ENCODE results near the gene DERA.
"Not testable (repeated sequence)": the region's sequence is repeated elsewhere in the genome, so short reads cannot be mapped to it uniquely, and the experiment has no call there.

Gene DERA

DNA sequence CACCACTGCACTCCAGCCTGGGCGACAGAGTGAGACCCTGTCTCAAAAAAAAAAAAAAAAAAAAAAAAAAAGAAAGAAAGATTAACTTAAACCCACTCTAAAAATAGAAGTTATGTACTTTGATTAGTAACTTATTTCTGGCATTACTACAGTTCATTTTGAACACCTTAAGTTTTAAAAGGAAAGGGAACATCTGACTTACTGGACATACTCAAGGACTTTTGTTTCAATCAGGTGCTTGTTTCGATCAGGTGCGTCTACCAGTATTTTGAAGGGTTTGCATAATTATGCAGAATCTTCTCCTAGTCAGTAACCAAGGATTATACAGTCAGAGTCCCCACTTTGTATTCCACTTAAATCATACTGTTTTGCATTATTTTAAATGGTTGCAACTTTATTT lies 105.6 kb downstream of the DERA start:
- no peak for DNase-seq

- DNase-seq = no peak
These were observed 107.2 kb downstream of the DERA start for GRCh38 chr12:16018306-16018705.

- no peak for DNase-seq
These were observed 108.0 kb downstream of the DERA start for GRCh38 chr12:16019136-16019535.

DNA sequence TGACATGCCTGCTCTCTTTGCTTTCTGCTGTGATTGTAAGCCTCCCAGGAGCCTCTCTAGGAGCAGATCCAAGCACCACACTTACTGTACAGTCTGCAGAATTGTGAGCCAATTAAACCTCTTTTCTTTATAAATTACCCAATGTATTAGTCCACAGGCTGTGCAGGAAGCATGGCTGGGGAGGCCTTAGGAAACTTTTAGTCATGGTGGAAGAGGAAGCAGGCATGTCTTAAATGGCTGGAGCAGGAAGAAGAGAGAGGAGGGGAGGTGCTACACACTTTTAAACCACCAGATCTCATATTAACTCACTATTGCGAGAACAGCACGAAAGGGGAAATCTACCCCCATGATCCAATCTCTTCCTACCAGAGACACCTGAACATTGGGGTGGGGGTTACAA lies 108.9 kb downstream of the DERA start:
- no peak for DNase-seq

DNA sequence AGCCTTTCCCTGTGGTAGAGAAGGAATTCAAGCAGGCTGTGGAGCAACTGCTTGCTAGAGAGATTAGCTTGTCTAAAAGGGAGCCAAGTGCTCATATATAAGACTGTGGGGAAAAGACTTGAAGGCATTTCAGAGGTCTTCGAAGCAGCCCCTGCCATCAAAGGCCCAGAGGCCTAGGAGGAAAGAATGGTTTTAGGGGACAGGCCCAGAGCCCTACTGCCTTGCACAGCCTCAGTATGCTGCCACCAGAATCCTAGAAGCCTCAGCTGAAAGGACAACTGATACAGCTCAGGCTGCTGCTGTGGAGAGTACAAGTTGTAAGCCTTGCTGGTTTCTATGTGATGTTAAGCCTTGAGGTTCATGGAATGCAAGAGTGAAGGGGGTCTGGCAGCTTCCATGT lies 109.9 kb downstream of the DERA start:
- no peak for DNase-seq

DNA sequence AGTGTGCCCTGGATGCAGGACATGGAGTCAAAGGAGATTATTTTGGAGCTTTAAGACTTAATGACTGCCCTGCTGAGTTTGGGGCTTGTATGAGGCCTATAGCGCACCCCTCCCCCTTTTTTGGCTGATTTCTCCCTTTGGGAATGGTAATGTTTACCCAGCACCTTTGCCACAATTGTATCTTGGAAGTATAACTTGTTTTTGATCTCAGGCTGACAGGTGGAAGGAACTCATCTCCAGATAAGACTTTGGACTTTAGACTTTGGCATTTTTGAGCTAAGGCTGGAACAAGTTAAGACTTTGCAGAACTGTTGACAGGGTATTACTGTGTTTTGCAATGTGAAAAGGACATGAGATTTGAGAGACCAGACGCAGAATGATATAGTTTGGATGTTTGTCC lies 110.5 kb downstream of the DERA start:
- no peak for DNase-seq

GRCh38 chr12:16027002-16027401 lies 115.9 kb downstream of the DERA start:
- DNase-seq = no peak

DNA sequence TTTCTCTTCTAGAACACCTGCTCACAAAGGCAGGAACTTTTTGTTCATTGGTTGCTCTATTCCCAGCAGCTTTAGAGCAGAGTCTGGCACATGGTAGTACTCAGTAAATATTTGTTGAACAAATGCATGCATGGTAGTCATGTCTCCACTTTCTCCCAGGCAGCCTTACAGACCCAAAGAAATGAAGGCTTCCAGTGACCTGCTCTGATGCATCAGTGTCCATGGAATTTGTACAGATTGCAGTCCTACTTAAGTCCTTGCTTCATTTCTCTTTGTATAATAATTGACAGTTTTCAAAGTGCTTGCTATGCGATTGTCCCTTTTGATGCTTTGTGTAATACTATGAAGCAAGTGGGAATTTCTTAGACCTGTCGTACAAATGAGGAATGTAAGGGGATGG lies 119.6 kb downstream of the DERA start:
- DNase-seq = peak in 1 of 2 experiments; percentile 41

- DNase-seq = no peak
These were observed 123.1 kb downstream of the DERA start for GRCh38 chr12:16034136-16034817.

DNA sequence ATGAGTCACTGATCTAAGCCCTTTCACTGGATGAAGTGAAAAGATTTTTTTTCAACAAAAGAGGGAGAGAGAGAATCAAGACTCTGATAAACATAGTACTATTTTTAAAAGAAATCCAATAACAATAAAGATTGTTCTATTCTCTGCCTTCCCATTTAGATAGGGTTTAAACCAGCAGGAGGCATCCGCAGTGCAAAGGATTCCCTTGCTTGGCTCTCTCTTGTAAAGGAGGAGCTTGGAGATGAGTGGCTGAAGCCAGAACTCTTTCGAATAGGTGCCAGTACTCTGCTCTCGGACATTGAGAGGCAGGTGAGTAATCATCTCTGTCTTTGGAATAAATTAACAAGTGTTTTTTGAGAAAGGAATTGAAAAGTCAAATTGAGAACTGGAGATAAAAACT lies 124.9 kb downstream of the DERA start:
- no peak for DNase-seq

DNA sequence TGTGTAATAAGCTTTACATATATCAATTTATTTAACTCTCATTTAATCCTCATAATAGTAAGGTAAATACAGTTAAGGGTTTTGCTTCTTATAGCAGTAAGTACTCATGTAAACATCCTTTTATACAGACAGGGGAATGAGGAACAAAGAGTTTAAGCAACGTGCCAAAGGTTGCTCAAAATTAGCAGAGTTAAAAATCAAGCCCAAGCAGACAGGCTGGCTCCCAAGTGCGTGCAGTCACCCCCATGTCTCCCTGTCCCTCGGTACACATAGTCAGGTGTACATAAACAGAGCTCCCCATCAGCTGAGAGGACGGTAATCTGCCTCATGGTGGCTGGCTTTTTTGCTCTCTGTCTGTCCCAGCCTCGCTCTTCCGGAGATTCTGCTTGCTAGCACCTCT lies 126.4 kb downstream of the DERA start:
- peak; percentile 14 to 79 for DNase-seq

GRCh38 chr12:16043480-16043879 lies 132.3 kb downstream of the DERA start:
- DNase-seq = no peak

- DNase-seq = no peak
These were observed 135.1 kb downstream of the DERA start for GRCh38 chr12:16046266-16046665.

- DNase-seq = no peak
These were observed 137.4 kb downstream of the DERA start for GRCh38 chr12:16048511-16048910.

GRCh38 chr12:16056910-16057309 lies 145.8 kb downstream of the DERA start:
- DNase-seq = no peak

GRCh38 chr12:16057351-16057751 lies 146.2 kb downstream of the DERA start:
- not testable (repeated sequence) for DNase-seq

DNA sequence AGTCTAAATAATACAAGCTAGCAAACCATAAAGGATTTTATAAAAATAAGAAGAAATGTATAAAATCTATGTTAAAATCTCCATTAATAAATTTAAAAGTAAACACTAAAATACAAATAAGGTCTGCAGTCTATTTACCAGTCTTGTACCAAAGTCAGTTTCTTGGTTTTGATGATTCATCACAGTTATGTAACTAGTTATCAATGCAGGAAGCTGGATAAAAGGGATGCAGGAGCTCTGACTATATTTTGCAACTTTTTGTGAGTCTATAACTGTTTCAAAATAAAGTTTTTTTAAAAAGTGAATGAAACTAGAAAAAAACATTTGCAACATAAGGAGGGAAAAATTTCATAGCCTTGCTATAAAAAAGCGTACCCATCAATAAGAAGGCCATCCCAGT lies 151.5 kb downstream of the DERA start:
- DNase-seq = no peak

- DNase-seq = no peak
These were observed 152.6 kb downstream of the DERA start for GRCh38 chr12:16063726-16064125.

DNA sequence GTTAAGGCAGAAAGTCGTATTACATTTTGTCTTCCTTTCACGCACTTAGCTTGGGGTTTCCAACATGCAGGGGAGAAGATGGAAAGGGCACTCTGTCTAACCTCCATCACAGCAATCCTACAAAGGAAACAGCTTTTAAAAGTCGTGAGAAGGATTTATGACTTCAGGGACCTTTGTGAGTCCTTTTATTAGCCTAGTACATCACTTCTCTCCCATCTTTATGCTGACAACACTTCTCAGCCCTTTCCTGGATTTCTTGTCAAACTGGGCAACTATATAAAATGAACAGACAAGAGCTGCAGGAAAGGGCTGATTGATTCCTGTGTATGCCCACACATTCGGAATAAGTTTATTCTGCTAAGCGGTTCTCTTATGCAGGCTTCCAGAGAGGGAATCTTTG lies 159.0 kb downstream of the DERA start:
- no peak for DNase-seq

DNA sequence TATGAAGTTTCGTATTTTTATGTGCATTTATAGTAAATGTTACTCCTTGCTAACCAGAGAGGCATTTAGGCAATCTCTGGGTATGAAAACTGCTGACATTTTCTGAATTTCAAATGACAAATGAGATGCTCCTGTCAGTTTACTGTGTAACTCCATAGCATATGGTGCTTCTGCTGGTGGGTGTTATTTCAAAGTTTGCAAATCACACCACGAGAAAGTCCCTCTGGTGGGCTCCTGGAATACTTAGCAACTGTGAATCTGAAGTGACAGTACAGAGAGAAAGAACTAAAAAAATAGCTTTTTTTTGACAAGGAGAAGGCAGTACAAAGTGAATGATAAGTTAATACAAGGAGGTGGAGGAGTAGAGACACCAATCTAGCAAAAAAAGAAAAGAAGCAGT lies 161.5 kb downstream of the DERA start:
- DNase-seq = no peak

- DNase-seq = no peak
These were observed 163.8 kb downstream of the DERA start for GRCh38 chr12:16074894-16075293.

DNA sequence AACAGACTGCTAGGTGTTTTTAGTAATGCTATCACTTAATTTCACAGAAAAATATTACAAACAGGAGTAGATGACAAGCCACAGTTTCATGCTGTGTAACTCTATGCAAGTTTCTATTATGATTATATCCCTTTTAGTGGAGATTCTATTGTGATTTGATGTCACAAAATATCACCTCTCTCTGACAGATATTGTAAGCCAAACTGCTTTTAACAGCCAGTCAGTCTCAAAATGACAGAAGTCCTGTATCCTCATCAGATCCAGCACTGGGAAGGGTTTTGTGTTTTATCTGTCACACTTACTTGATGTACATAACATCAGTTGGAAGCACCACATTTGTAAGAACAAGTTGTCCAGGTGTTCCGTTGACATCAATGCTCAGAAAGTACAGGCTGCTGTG lies 164.8 kb downstream of the DERA start:
- no peak for DNase-seq

DNA sequence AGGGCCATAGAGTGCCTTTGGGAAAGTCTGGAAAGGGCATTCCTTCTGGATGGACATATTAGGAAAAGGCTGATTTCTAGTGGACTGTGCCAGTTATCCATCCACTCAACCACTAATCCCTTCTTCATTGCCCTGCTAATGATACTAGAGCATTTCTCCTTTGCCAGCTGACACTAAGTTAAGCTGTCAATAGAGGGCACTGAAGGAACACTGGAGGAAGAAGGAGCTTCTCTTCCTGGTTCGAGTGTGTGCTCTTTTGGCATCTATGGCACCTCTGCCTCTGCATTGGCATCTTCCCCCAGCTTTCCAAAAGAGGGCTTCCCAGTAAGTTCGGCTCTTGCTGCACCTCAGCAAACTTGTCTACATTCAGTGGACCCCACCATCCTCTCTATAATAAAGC lies 165.4 kb downstream of the DERA start:
- peak; percentile 54 to 73 for DNase-seq

- DNase-seq = no peak
These were observed 165.9 kb downstream of the DERA start for GRCh38 chr12:16076970-16077522.

- no peak for DNase-seq
These were observed 175.3 kb downstream of the DERA start for GRCh38 chr12:16086462-16086861.
